Measurements from ENCODE around the gene RNPEPL1.

RNPEPL1 gene

GRCh38 chr2:240626531-240627300, 58.4 kb downstream of the RNPEPL1 start:
- DNase-seq (ENCODE audit: low read depth) = no peak

GRCh38 chr2:240627736-240628506, 59.6 kb downstream of the RNPEPL1 start:
- no peak for DNase-seq (ENCODE audit: low read depth)

- no peak for DNase-seq (ENCODE audit: low read depth)
Measured at GRCh38 chr2:240628507-240628807, 60.2 kb downstream of the RNPEPL1 start.

- DNase-seq (ENCODE audit: low read depth) = no peak
Measured at GRCh38 chr2:240628808-240629618, 60.7 kb downstream of the RNPEPL1 start.

- no peak for DNase-seq (ENCODE audit: low read depth)
Measured at GRCh38 chr2:240629619-240629967, 61.3 kb downstream of the RNPEPL1 start.

- DNase-seq (ENCODE audit: low read depth) = no peak
Measured at GRCh38 chr2:240629968-240630770, 61.9 kb downstream of the RNPEPL1 start.
